Iris pigment epithelial cell (primary cell): Measurements from ENCODE around the gene CDH13.
A peak's percentile ranks its signal among the peaks of the same experiment; 100 is the strongest.

Experiments used
- DNase-seq: peaks from one replicate; pipeline ENCODE4 v3.0.0-alpha.2; 2011; ENCODE audit warnings: low read depth

The CDH13 gene

DNA sequence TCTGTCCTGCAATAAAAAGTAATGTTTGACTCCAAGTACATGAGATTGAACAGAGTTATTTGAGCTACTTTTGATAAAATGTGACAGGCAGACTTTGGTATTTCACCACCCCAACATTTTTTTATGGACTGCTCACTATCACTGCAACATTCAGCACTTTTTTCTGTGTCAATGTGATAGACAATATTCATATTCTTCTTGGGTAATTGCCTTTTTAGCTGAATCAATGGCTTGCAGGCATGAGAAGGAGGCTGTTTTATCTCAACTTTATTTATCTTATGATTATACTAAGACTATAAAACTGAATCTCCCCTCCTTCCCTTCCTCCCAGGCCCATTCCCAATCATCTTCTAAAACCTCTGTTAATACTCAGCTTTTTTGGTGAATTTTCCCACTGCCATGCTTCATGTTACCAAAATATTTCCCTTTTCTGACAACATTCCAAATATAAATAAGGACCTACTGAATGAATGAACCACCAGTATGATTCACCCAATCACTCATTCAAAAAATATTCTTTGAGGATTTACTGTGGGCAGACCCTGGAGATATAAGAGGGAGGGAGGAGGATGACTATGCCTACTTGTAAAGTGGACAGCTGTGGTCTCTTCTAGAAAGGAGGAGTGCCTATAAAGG, 67.6 kb downstream of the CDH13 start:
- peak; percentile 72 for DNase-seq

DNA sequence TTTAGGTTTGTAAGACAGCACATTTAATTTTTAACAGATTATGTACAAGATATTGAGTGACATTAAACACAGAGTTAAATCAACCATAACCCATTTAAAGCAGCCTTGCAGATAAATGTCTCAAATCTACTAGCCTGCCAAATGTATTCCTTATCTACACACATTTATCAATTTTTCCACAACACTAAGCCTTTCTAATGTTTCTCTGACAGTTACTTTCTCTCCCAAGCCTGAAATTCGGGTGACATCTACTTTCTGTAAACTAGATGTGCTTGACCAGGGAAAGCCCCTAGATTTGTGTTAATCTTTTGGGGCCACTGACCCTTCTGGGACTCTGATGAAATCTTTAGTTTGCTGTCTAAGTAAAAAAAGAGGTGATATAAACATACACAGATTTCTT, 69.0 kb downstream of the CDH13 start:
- DNase-seq: peak; percentile 56

DNA sequence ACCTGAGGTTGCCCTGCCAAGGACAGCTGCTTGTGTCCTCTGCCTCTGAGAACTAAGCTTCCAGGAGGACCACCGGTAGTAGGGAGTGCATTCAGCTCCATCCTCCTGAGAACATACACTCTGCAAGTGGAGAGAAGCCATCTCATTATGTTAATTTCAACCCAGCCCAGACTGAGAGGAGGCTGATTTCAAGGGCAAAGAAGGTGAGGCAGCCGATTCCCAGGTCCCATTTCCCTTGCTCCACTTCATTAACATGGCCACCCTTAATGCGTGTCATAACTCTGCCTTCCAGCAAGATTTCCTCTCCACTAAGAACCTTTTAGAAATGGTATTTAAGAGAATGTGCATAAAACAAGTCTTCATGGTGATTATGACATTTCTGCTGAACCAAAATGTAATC, 72.5 kb downstream of the CDH13 start:
- no peak for DNase-seq

DNA sequence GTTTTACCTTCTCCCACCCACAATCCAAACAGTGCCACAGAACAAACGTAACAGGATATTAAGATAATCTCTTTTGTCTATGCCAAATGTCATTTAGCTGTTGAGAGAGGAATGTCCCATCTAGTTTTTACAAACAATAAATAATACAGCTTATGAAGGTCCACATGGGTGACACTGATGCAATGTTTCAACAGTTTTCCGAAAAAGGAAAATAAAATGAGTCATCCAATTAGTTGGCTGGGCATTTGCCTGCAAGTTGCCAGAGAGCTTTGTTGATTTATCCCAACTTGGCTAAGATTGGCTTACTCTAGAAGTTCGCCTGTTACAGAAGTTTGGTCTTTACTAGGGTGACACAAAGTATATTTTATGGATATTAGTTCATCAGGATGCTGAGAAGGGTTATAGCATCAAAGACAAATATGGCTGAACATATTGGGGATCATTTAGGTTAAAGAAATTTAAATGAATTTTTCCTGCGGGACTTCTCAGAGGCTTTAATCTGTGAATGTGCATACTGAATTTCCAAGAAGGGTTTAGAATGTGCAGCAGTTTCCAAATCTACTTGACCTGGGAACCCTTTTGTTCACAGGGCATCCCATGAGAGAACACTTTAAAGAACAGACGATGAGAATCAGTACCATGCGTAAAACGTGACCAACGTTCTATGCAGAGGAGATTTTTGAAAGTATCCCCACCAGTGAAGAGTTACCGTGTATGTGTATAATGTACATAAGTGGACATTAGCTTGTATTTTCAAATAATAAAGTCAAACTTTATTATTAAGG, 73.1 kb downstream of the CDH13 start:
- peak; percentile 86 for DNase-seq

DNA sequence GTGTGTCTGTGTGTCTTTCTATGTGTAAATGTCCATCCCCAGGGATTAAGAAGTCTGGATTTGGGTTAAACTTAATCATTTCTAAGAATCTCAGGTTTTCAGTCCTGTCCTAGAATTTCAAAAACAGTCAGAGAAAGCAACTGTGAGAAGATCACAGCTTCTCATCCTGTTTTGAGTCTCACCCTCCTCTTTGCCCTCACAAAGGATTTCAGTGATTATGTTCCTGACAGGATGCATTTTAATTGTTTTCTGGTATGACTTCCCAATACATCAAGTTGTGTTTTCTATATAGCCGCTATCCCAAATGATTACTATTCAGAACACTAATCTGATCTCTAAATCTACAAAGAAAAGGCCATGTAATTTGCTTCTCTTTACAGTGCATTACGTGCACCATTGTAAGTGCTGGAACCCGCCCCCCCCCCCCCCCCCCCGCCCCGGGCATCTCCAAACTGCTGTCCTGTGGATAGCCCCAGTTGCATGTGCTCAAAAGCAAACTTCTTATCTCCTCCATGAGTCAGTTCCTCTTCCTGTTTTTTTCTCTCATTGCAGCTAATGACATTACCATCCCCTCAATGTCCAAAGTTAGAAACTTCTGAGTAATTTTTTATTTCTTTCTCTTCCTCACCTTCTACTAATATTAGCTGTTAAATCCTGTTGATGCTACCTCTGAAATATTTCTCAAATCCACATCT, 73.9 kb downstream of the CDH13 start:
- peak; percentile 80 for DNase-seq

DNA sequence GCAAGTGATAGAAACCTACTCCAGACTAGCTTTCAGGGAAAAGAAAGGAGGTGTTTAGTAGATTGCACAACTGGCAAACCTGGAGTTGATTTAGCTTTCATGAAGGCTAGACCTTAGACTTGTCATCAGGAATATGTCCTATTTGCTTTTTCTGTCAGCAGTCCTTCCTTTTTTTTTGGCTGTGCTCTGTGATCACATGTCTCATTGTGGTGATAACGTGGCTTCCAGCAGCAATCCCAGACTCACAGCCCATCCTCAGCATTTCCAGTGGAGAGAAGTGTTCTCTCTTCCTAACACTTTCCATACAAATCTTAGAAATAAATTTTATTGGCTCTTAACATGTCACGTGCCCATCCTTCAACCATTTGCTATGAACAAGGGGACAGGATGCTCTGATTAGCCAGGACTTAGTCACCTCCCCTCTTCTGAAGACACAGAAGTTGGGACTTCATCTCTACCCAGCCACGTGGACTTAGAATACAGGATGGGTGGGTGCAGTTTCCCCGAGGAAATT, 74.7 kb downstream of the CDH13 start:
- DNase-seq: peak; percentile 31

DNA sequence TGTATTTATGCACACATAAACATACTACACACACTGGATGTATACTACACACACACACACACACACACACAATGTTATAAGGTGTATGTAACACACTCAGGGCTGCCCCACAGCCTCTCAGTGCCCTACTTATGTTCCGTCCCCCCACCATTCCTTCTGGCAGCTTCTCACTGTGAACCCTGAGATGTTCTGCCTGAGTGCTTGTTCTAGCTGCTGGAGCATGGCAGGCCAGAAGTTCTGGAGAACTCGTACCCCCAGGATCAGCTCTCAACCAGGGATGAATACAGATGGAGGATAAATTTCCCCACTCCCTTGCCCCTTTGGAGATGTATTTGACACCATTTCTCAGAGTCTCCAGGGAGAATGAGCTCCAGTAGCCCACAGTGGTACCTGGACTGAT, 76.4 kb downstream of the CDH13 start:
- no peak for DNase-seq

DNA sequence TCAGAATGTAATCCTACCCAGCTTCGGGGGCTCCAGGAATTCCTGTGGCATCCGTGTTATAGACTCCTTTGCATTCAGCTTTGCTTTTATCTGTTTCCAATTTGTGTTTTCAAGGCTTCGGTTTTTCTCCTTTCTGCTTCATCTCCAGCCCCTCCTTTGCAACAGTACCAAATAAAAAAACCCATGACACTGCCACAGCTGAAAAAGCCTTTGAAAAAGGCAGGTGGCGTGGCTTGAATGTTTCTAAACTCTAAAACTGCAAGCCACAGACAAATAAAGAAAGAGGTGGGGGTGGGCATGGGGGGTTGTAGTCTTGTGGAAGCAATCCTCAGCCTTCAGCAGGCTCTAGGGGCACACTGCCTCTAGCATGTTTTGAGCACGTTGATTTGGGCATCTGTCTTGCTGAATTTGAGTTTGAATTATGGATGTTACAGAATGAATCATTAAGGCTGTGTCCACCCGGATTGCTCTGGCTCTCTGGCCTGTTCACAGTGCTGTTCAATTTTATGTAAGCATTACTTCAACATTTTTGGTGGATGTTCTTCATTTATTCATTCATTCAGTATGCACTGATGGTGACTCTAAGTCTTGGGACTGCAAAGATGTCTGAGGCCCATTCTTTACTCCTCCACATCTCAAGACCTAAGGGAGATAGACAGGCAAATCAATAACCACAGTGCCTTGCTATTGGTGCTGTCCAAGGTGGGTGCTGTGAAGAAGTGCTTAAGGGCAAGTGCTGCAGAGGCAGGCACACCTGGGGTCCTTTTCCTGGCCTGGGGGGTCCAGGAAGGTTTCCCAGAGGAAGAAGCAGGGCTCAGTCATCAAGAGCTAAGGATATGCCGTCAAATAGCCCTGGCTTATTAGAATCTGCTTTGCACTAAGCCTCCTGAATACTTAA, 77.4 kb downstream of the CDH13 start:
- no peak for DNase-seq

- no peak for DNase-seq
Observed at GRCh38 chr16:82709987-82710386, 83.2 kb downstream of the CDH13 start.

DNA sequence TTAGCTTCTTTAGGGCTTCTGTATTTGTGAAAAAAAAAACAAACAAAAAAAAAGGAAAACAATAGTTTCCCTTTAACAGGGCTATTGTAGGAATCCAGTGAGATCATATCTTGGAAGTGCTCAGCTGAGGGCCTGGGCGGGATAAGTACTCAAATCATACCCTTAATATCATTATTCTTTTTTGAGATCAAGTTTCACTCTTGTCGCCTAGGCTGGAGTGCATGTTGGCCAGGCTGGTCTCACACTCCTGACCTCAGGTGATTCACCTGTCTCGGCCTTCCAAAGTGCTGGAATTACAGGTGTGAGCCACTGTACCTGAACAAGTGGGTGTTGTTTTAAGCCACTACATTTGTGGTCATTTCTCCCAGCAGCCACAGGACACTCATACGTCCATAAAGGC, 87.0 kb downstream of the CDH13 start:
- no peak for DNase-seq

GRCh38 chr16:82715160-82715559, 88.4 kb downstream of the CDH13 start:
- no peak for DNase-seq

- no peak for DNase-seq
Observed at GRCh38 chr16:82715833-82716232, 89.1 kb downstream of the CDH13 start.

GRCh38 chr16:82716361-82716855, 89.6 kb downstream of the CDH13 start:
- no peak for DNase-seq

DNA sequence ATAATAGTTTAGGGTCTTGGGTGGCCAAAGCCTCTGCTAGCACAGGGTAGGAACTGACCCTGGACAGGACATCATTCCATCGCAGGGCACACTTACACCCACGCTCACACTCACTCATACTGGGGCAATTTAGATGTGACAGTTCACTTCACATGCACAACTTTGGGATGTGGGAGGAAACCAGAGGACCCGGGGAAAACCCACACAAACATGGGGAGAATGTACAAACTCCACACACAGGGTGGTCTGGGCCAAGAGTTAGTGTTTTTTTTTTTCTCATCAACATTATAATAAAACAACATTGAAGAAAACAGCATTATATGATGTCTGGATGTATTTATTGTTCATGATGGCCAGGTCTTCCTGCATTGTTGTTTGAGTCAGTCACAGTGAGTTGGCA, 93.6 kb downstream of the CDH13 start:
- no peak for DNase-seq

DNA sequence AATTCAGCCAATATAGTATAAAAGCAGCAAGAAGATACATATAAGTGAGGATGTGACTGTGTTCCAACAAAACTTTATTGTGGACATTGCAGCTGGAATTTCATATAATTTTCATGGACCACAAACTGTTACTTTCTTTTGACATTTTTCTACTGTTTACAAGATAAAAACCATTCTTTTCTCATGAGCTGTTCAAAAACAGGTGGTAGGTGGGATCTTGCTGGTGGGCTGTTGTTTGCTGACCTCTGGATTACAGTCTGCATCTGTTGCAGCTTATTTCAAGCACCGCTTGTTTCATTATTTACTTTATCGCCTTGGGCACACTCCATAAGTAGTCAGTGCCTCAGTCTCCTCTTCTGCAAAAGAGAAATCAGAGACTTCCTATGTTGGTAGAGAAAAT, 99.5 kb downstream of the CDH13 start:
- DNase-seq: no peak

DNA sequence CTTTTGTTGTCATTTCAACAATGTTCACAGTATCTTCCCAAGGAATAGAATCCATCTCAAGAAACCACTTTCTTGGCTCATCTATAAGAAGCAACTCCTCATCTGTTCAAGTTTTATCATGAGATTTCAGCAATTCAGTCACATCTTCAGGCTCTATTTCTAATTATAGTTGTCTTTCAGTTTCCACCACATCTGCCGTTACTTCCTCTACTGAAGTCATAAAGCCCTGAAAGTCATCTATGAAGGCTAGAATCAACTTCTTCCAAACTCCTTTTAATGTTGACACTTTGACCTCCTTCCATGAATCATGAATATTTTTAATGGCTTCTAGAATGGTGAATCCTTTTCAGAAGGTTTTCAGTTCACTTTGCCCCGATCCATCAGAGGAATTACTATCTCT, 102.1 kb downstream of the CDH13 start:
- DNase-seq: no peak

DNA sequence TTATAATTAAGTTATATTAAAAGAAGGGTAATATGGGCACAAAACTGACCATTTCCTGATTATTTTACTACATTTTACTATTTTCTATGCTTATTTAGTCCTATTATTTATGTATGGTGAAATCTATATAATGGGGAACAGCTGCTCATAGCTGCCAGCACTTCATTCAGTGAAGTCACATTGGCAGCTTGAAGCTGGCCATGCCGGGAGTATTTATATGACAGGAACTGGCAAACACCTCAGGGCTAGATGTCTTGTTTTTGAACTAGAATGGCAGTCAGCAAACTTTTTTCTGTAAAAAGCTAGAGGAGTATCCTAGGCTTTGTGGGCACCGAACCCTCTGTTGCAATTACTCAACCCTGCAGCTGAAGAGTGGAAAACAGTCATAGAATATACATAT, 104.1 kb downstream of the CDH13 start:
- no peak for DNase-seq

DNA sequence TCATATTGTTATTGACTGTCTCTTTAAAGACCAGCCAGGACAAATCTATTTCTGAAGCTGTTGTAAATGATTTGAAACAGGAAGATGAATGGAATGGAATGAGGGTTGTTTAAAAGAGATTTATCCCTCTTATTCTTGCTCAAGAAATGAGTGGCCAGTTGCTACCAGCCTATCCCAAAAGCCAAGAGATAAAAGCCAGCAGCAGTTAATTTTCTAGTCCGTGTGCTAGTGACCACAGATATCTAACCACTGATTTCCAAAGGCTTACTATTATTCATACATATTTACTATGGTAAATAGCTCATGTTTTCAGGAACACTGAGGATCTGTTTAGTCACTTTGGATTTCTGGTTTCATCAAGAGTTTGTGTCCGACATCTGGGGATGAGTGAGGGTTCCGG, 105.7 kb downstream of the CDH13 start:
- no peak for DNase-seq

GRCh38 chr16:82735186-82735585, 108.4 kb downstream of the CDH13 start:
- DNase-seq: no peak

- DNase-seq: no peak
Observed at GRCh38 chr16:82735673-82736091, 108.9 kb downstream of the CDH13 start.

GRCh38 chr16:82736224-82736623, 109.5 kb downstream of the CDH13 start:
- no peak for DNase-seq

DNA sequence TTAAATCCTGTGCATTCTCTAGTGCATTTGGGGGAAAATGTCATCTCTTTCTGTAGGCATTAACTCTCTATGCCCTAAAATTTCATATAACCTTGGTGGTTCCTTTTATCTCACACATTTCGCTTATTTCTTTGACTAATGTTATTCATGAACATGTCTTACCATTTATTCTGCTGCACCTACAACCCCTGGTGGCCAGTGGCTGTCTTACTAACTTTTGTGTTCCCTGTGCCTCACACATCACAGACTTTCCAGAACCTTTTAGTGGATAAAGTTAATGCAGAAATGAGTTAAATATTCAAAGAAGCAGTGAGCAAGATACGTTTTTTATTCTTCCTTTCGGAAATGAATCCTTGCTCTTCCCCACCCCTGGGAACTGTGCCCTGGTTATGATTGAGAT, 111.9 kb downstream of the CDH13 start:
- DNase-seq: peak; percentile 41
